Measurements from ENCODE around the gene SPTBN1.

DNA sequence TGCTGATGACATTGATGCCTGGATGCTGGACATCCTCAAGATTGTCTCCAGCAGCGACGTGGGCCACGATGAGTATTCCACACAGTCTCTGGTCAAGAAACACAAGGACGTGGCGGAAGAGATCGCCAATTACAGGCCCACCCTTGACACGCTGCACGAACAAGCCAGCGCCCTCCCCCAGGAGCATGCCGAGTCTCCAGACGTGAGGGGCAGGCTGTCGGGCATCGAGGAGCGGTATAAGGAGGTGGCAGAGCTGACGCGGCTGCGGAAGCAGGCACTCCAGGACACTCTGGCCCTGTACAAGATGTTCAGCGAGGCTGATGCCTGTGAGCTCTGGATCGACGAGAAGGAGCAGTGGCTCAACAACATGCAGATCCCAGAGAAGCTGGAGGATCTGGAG, 173.3 kb downstream of the SPTBN1 start:
- TF ChIP-seq, protein P1, sequence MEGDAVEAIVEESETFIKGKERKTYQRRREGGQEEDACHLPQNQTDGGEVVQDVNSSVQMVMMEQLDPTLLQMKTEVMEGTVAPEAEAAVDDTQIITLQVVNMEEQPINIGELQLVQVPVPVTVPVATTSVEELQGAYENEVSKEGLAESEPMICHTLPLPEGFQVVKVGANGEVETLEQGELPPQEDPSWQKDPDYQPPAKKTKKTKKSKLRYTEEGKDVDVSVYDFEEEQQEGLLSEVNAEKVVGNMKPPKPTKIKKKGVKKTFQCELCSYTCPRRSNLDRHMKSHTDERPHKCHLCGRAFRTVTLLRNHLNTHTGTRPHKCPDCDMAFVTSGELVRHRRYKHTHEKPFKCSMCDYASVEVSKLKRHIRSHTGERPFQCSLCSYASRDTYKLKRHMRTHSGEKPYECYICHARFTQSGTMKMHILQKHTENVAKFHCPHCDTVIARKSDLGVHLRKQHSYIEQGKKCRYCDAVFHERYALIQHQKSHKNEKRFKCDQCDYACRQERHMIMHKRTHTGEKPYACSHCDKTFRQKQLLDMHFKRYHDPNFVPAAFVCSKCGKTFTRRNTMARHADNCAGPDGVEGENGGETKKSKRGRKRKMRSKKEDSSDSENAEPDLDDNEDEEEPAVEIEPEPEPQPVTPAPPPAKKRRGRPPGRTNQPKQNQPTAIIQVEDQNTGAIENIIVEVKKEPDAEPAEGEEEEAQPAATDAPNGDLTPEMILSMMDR (IDR thresholded peaks at IDR 0.05; ENCODE audit: extremely low read depth in 1 of 2, insufficient read depth in 1 of 2, low read depth in 1 of 2, low read length in 2 of 2) = no peak
- TF ChIP-seq FOS (IDR thresholded peaks at IDR 0.05; ENCODE audit: borderline replicate concordance, insufficient read depth, low read length) (no peak), POLR2AphosphoS5 (IDR thresholded peaks at IDR 0.05; ENCODE audit: insufficient read depth, low read depth, low read length) (no peak), EZH2 (IDR thresholded peaks at IDR 0.05; ENCODE audit: borderline replicate concordance, low read depth, low read length, severe bottlenecking) (no peak), POLR2A (IDR thresholded peaks at IDR 0.05; ENCODE audit: low read depth, low read length) (no peak), JUN (IDR thresholded peaks at IDR 0.05; ENCODE audit: borderline replicate concordance, insufficient read depth, insufficient read length, low read depth) (no peak), MYC (IDR thresholded peaks at IDR 0.05; ENCODE audit: low read depth, low read length) (no peak)
- TF ChIP-seq, protein P2, sequence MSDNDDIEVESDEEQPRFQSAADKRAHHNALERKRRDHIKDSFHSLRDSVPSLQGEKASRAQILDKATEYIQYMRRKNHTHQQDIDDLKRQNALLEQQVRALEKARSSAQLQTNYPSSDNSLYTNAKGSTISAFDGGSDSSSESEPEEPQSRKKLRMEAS (IDR thresholded peaks at IDR 0.05; ENCODE audit: insufficient read depth, insufficient read length) = no peak
